Endothelial cell of umbilical vein (primary cell): ENCODE results near the gene BRAT1. TPM values are rescaled to one million over a fixed set of nuclear protein-coding genes. Genes with fewer than 3 reads are reported as not detected.

Experiments used
- BruUV-seq: library from RNA; stranded (reverse); fragments of 400-500 nt; replicated peaks from 2 replicates; lab custom pipeline; 2021; lab: Mats Ljungman, UMichigan
- CTCF ChIA-PET: fragments of 300-600, 350-600 bp; sonication (Branson Sonifier 250); formaldehyde crosslinking; loops from one replicate; lab custom pipeline; 2021; ENCODE audit warnings: antibody characterized with exemption, inconsistent platforms; lab: Charles Lee
- POLR2A ChIA-PET: fragments of 300-600, 350-600 bp; sonication (Branson Sonifier 250); formaldehyde crosslinking; loops from one replicate; lab custom pipeline; 2021; ENCODE audit warnings: antibody characterized with exemption, inconsistent platforms; lab: Charles Lee
- DNase-seq: peaks from one replicate; pipeline ENCODE4 v3.0.0-alpha.2; 2011; ENCODE audit warnings: low read depth, low spot score
- FAIRE-seq: peaks from 2 replicates; lab custom pipeline; 2011; peaks lifted over from hg19 to GRCh38; lab: Jason Lieb, UNC
- H2AFZ ChIP-seq: 2 replicates; pipeline ENCODE4 v1.6.0; 2012; ENCODE audit warnings: low read depth, low read length, control low read depth, inconsistent platforms
- H3K27ac ChIP-seq: 2 replicates; pipeline ENCODE4 v1.5.1; 2011; ENCODE audit warnings: low read depth, mild to moderate bottlenecking, control low read depth, low read length, moderate library complexity; ENCODE audit not compliant: insufficient read depth
- H3K27me3 ChIP-seq, 2 experiments: 2 replicates each; pipeline versions ENCODE4 v1.6.0 to v1.6.1; 2011; ENCODE audit warnings: low read length in 2 of 2, mixed read lengths in 1 of 2; ENCODE audit not compliant: control insufficient read depth in 2 of 2, insufficient read depth in 2 of 2
- H3K36me3 ChIP-seq, 2 experiments: 2 replicates in 1 of 2; 3 replicates in 1 of 2; pipeline ENCODE4 v1.5.1; 2011; ENCODE audit warnings: low read length in 2 of 2, mild to moderate bottlenecking in 1 of 2, moderate library complexity in 1 of 2; ENCODE audit not compliant: control insufficient read depth in 2 of 2, insufficient read depth in 2 of 2; ENCODE audit errors: extremely low read depth in 1 of 2
- H3K4me1 ChIP-seq: 3 replicates; pipeline ENCODE4 v1.5.1; 2011; ENCODE audit warnings: mild to moderate bottlenecking, low read length; ENCODE audit not compliant: control insufficient read depth, insufficient read depth; ENCODE audit errors: extremely low read depth
- H3K4me2 ChIP-seq: 2 replicates; pipeline ENCODE4 v1.6.1; 2011; ENCODE audit warnings: low read length, control low read depth, mixed read lengths; ENCODE audit not compliant: insufficient read depth
- H3K4me3 ChIP-seq, 3 experiments: fragments of 200-600 bp in 1 of 3; sonication (generic), shearing (Covaris generic) in 1 of 3; replicated peaks in 1 of 3; 2 replicates each; pipeline ENCODE4 v1.5.1; 2011 to 2016; ENCODE audit warnings: control low read depth in 3 of 3, low read length in 3 of 3, mild to moderate bottlenecking in 2 of 3, inconsistent platforms in 1 of 3, low read depth in 1 of 3, moderate library complexity in 1 of 3; ENCODE audit not compliant: insufficient read depth in 1 of 3
- H3K79me2 ChIP-seq: 2 replicates; pipeline ENCODE4 v1.6.0; 2012; ENCODE audit warnings: low read length, inconsistent platforms; ENCODE audit not compliant: control insufficient read depth, insufficient read depth
- H3K9ac ChIP-seq: replicated peaks from 2 replicates; pipeline ENCODE3; 2011; ENCODE audit warnings: low read length, control low read depth; ENCODE audit not compliant: insufficient read depth; ENCODE audit errors: extremely low read depth
- H3K9me1 ChIP-seq: replicated peaks from 3 replicates; pipeline ENCODE4 v1.6.0; 2011; ENCODE audit warnings: mild to moderate bottlenecking, low read length; ENCODE audit not compliant: control insufficient read depth, insufficient read depth; ENCODE audit errors: extremely low read depth
- H3K9me3 ChIP-seq: replicated peaks from 2 replicates; pipeline ENCODE4 v1.5.1; 2012; ENCODE audit warnings: low read length, inconsistent platforms; ENCODE audit not compliant: control insufficient read depth, insufficient read depth
- H4K20me1 ChIP-seq: replicated peaks from 2 replicates; pipeline ENCODE3; 2011; ENCODE audit warnings: mild to moderate bottlenecking, low read length; ENCODE audit not compliant: control insufficient read depth, insufficient read depth; ENCODE audit errors: extremely low read depth
- EZH2 ChIP-seq: IDR thresholded peaks from 2 replicates; pipeline ENCODE4 v1.6.1; 2012; ENCODE audit warnings: borderline replicate concordance, low read depth, mild to moderate bottlenecking, moderate library complexity, low read length, inconsistent platforms; ENCODE audit not compliant: severe bottlenecking
- FOS ChIP-seq: IDR thresholded peaks from 2 replicates; pipeline ENCODE4 v1.6.1; 2011; ENCODE audit warnings: mild to moderate bottlenecking, low read length, moderate library complexity, borderline replicate concordance; ENCODE audit not compliant: insufficient read depth
- GATA2 ChIP-seq: IDR thresholded peaks from 2 replicates; pipeline ENCODE4 v1.7.0; 2011; ENCODE audit warnings: low read depth, mild to moderate bottlenecking, moderate library complexity, mixed read lengths, low read length; ENCODE audit not compliant: insufficient read length, insufficient read depth
- JUN ChIP-seq: IDR thresholded peaks from 2 replicates; pipeline ENCODE4 v1.6.1; 2011; ENCODE audit warnings: borderline replicate concordance, low read depth; ENCODE audit not compliant: insufficient read length, insufficient read depth
- MAX ChIP-seq: IDR thresholded peaks from 2 replicates; pipeline ENCODE4 v1.6.1; 2011; ENCODE audit not compliant: insufficient read depth, insufficient read length
- MYC ChIP-seq: IDR thresholded peaks from one replicate; pipeline ENCODE4 v1.6.1; 2011; ENCODE audit warnings: mild to moderate bottlenecking, low read depth, low read length
- POLR2A ChIP-seq: IDR thresholded peaks from 2 replicates; pipeline ENCODE4 v1.6.1; 2012; ENCODE audit warnings: low read depth, mild to moderate bottlenecking, control low read depth, low read length
- POLR2AphosphoS5 ChIP-seq: IDR thresholded peaks from 2 replicates; pipeline ENCODE4 v1.6.1; 2012; ENCODE audit warnings: low read depth, mild to moderate bottlenecking, control low read depth, low read length, moderate library complexity; ENCODE audit not compliant: insufficient read depth
- dilution Hi-C: fragments of 300-500 bp; cut with MboI; formaldehyde crosslinking; loops from one replicate; pipeline ENCODE4 v1.15.0; 2019; ENCODE audit warnings: low sequenced_read_pairs; ENCODE audit not compliant: extremely low pct_ligation_motif_present
- intact Hi-C: fragments of 100-400 bp; cut with micrococcal nuclease; formaldehyde crosslinking; loops from one replicate; pipeline ENCODE4 v1.10.0; 2022
- polyA plus RNA-seq, 4 experiments: library from polyadenylated mRNA; depleted of rRNA in 3 of 4; stranded (reverse) in 3 of 4; unstranded in 1 of 4; fragments of >200 nt; gene quantifications; 2 replicates each; pipeline versions ENCODE4 v1.2.1 to v1.2.3, GENCODE V29; 2011 to 2012; ENCODE audit warnings: missing spikeins in 1 of 4
- total RNA-seq: library from RNA; stranded (reverse); gene quantifications from 2 replicates; pipeline ENCODE4 v1.2.3, GENCODE V29; 2021
- TF ChIP-seq, protein P1 (sequence below), 2 donors: IDR thresholded peaks; 1 replicate in 1 of 2; 2 replicates in 1 of 2; pipeline ENCODE4 v1.5.1; 2011; ENCODE audit warnings: low read length in 2 of 2, mild to moderate bottlenecking in 2 of 2, moderate library complexity in 2 of 2, control low read depth in 1 of 2, inconsistent platforms in 1 of 2, low read depth in 1 of 2; ENCODE audit not compliant: insufficient read depth in 1 of 2; ENCODE audit errors: extremely low read depth in 1 of 2

Gene BRAT1
- total and polyA plus RNA-seq, 2 donors (not counting 3 experiments of a cell fraction or from before 2014, with no cell fraction given) = 31.1 to 31.6 TPM

DNA sequence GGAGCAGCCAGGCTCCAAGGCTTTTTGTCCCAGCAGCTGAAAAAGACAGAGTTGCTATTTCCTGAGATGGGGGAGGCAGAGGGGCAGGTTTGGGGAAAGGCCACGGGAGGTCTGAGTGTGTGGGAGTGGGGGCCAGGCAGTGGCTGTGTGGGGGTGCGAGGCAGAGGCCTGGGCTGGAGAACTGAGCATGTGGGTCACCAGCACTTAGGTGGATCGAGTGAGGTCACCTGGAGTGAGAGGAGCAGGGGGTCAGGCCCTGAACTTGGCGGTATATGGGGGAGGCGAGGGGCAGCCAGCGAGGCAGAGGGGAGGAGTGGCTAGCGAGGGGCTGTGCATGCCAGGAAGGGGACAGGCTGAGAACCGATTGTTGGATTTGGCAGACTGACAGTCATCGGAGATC is 31.8 kb upstream of the BRAT1 start:
- Histone ChIP-seq H3K9ac (no peak overlapping the region), H3K9me3 (no peaks in the 10 kb centered on the region), H3K4me3 (no peak overlapping the region), H3K4me2 (no peak overlapping the region), H4K20me1 (no peaks in the 10 kb centered on the region), H3K4me1 (no peaks in the 10 kb centered on the region), H2AFZ (no peak overlapping the region), H3K36me3 (peaks cover 0 to 2% of the 10 kb centered on the region in 2 experiments), H3K27me3 (no peaks in the 10 kb centered on the region), H3K9me1 (no peaks in the 10 kb centered on the region), H3K79me2 (no peaks in the 10 kb centered on the region), H3K27ac (no peak overlapping the region)
- FAIRE-seq (no peak), DNase-seq (no peak)
- ChIA-PET POLR2A (no interaction called here), CTCF (interaction anchor here (0.6 to 0.8 kb wide), 2 partner anchors 44 to 93 kb away, joined by 3 read pairs; partner anchors contain the start of gene TTYH3)
- no TSS peak for BruUV-seq
- intact Hi-C loops (no loop called here), dilution Hi-C loops (no loop called here)
- TF ChIP-seq FOS (no peak), EZH2 (no peak), GATA2 (no peak), POLR2AphosphoS5 (no peak), POLR2A (no peak), MYC (no peak), MAX (no peak), JUN (no peak)
- TF ChIP-seq, protein P1, sequence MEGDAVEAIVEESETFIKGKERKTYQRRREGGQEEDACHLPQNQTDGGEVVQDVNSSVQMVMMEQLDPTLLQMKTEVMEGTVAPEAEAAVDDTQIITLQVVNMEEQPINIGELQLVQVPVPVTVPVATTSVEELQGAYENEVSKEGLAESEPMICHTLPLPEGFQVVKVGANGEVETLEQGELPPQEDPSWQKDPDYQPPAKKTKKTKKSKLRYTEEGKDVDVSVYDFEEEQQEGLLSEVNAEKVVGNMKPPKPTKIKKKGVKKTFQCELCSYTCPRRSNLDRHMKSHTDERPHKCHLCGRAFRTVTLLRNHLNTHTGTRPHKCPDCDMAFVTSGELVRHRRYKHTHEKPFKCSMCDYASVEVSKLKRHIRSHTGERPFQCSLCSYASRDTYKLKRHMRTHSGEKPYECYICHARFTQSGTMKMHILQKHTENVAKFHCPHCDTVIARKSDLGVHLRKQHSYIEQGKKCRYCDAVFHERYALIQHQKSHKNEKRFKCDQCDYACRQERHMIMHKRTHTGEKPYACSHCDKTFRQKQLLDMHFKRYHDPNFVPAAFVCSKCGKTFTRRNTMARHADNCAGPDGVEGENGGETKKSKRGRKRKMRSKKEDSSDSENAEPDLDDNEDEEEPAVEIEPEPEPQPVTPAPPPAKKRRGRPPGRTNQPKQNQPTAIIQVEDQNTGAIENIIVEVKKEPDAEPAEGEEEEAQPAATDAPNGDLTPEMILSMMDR (IDR thresholded peaks at IDR 0.05; ENCODE audit: extremely low read depth in 1 of 2, insufficient read depth in 1 of 2, low read depth in 1 of 2, low read length in 2 of 2) = no peak
